Uterus (tissue), 2 donors: ENCODE measurements around the gene MFSD12.

Experiments used
- POLR2A ChIP-seq, 2 donors: fragments of 450-650 bp; IDR thresholded peaks; one replicate each; pipeline ENCODE4 v1.6.1; 2016; ENCODE audit warnings: antibody characterized with exemption in 2 of 2, mild to moderate bottlenecking in 1 of 2, moderate library complexity in 1 of 2
- TF ChIP-seq, protein P1 (sequence below), 4 experiments: fragments of 200-600 bp in 2 of 4; fragments of 450-650 bp in 2 of 4; sonication (generic) in 2 of 4; IDR thresholded peaks; one replicate each; pipeline ENCODE4 v1.5.1; 2016 to 2019; ENCODE audit warnings: antibody characterized with exemption in 4 of 4, mild to moderate bottlenecking in 2 of 4, moderate library complexity in 1 of 4

DNA sequence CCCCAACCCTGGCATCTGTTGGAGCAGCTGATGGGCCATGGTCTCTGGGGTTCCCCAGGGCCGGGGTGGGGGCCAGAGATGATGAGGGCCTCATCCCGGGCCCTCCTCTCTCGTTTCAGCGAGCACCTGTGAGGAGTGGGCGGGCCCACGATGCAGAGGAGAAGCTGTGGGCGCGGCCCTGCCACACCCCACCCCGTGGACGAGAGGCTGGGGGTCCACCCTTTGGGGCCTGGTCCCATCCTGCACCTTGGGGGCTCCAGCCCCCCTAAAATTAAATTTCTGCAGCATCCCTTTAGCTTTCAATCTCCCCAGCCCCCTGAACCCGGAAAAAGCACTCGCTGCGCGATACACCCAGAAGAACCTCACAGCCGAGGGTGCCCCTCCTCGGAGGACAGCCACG, 21.0 kb upstream of the MFSD12 start:
- TF ChIP-seq, protein P1, sequence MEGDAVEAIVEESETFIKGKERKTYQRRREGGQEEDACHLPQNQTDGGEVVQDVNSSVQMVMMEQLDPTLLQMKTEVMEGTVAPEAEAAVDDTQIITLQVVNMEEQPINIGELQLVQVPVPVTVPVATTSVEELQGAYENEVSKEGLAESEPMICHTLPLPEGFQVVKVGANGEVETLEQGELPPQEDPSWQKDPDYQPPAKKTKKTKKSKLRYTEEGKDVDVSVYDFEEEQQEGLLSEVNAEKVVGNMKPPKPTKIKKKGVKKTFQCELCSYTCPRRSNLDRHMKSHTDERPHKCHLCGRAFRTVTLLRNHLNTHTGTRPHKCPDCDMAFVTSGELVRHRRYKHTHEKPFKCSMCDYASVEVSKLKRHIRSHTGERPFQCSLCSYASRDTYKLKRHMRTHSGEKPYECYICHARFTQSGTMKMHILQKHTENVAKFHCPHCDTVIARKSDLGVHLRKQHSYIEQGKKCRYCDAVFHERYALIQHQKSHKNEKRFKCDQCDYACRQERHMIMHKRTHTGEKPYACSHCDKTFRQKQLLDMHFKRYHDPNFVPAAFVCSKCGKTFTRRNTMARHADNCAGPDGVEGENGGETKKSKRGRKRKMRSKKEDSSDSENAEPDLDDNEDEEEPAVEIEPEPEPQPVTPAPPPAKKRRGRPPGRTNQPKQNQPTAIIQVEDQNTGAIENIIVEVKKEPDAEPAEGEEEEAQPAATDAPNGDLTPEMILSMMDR (IDR thresholded peaks at IDR 0.05) = no peak
- TF ChIP-seq POLR2A (IDR thresholded peaks at IDR 0.05) = no peak
